Activated CD8-positive, alpha-beta memory T cell treated with anti-CD3 and anti-CD28 coated beads for 48 hours (primary cell): Measurements from ENCODE around the gene OTOA.
"Not testable (repeated sequence)": the region's sequence is repeated elsewhere in the genome, so short reads cannot be mapped to it uniquely, and the experiment has no call there.

Experiments
- DNase-seq, 3 experiments: peaks; one replicate each; pipeline ENCODE4 v3.0.0-alpha.2; 2020; ENCODE audit warnings: low read depth in 2 of 3, low spot score in 2 of 3

Gene OTOA

DNA sequence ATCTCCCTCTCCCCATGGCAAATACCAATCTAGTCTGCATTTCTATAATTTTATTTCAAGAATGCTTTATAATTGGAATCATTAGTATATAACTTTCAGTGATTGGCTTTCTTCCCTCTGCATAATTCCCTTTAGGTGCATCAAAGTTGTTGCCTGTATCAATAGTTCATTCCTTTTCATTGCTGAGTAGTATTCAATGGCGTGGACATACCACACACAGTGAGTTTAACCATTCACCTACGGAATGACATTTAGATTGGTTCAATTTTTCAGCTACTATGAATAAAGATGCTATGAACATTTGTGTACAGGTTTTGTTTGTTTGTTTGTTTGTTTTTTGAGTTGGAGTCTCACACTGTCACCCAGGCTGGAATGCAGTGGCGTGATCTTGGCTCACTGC lies 9.7 kb downstream of the OTOA start:
- no peak for DNase-seq

DNA sequence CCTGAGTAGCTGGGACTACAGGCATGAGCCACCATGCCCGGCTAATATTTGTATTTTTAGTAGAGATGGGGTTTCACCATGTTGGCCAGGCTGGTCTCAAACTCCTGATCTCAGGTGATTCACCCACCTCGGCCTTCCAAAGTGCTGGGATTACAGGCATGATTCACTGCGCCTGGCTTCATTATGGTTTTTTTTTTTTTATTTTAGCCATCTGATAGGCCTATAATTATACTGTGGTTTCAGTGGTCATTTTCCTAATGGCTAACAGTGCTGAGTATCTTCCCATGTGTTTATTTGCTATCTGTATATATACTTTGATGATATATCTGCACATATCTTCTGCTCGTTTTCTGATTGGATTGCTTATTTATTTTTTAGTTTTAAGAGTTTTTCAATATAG lies 10.7 kb downstream of the OTOA start:
- not testable (repeated sequence) for DNase-seq

DNA sequence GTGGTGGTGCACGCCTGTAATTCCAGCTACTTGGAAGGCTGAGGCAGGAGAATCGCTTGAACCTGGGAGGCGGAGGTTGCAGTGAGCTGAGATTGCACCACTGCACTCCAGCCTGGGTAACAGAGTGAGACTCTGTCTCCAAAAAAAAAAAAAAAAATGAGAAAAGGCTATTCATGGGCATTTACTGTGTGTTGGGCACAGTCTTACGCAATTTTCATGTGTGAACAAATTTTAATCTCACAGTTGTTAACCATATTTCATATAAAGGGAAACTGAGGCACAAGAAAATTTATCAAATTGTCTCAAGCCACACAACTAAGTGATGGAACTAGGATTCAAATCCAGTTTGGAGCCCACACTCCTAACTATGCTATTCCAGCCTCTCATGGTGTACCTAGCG lies 16.9 kb downstream of the OTOA start:
- not testable (repeated sequence) for DNase-seq

DNA sequence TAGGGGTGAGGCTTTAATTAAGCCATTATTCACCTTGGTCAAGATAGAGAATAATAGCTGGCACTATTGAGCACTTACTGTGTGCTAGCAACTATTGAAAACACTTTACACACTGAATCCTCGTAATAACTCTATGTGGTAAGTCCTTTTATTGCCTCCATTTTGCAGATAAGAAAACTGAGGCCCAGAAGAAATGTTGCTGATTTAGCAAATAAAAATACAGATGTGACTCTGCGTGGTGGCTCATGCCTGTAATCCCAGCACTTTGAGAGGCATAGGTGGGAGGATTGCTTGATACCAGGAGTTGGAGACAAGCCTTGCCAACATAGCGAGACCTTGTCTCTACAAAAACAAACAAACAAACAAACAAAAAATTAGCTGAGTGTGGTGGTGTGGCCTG lies 19.4 kb downstream of the OTOA start:
- DNase-seq: no peak

DNA sequence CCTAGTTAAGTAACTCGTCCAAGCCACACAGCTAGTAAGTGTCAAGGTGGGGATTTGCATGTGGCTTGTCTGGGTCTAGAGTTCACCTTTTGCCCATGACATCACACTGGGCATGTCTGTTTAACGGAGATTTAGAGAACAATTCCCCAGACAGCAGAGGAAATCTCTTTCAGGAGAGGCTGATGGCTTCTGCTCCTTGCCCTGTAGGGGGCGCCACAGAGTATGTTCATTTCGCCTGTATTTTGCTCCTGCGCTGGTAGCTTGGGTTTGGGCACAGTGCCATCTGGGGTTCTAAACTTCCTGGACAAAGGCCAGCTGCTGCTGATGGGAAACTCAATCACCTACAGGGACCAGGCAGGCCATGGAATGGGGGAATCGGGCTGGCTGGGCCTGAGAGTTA lies 20.4 kb downstream of the OTOA start:
- peak in 2 of 3 experiments; percentile 18 to 19 for DNase-seq

DNA sequence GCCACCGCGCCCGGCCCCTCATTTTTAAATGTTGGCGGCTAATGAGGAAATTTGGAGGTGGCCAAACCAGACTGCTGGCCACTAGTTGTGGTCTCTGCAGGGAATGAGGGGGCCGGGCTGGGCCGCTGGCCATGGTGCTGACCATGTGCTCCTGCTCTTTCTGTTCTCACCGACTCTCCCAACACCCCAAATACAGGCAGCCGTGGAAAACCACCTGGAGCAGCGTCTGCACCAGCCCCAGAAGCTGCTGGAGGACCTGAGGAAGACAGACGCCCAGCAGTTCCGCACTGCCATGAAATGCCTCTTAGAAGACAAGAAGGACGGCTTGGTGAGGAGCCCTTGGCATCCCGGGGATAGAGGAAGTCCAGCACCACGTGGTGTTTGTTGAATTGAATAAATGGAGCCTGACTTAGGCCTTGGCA lies 21.3 kb downstream of the OTOA start:
- DNase-seq: no peak

DNA sequence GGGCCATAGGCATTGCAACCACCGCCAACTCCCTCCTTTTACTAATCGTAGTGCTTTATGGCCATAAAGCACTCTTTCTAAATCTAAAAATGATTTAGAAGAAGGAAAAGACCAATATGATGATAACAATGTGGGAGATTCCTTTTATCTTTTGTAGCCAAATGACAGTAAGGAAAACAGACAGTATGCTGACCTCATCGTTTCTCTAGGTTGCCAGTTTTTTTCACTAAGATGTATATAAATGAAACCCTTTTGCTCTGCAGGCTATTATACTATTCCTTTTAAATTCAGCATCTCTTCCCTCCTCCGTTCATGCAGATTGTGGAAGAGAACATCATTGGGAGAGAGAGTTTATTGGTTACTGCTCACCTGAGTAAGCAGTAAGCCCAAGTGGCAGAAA lies 25.3 kb downstream of the OTOA start:
- no peak for DNase-seq

DNA sequence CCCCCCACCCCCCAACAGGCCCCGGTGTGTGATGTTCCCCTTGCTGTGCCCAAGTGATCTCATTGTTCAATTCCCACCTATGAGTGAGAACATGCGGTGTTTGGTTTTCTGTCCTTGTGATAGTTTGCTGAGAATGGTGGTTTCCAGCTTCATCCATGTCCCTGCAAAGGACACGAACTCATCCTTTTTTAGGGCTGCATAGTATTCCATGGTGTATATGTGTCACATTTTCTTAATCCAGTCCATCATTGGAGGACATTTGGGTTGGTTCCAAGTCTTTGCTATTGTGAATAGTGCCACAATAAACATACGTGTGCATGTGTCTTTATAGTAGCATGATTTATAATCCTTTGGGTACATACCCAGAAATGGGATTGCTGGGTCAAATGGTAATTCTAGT lies 27.2 kb downstream of the OTOA start:
- DNase-seq: not testable (repeated sequence)

DNA sequence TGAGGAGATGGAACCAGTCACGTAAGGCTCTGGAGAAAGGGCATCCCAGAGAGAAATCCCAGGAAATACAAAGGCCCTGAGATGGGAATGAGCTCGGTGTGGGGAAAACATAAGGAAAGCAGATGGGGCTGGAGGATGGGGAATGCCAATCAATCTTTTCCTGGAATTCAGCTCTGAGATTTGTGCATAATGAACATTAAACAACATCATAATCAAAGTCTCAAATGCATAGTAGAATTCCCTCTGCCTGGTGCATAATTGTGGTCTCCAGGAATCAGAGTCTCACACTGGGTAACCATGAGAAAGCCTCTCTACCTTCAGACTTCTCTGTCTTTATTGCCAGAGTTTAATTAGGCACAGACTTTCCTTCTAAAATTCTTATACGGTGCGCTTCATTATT lies 30.8 kb downstream of the OTOA start:
- DNase-seq: no peak

DNA sequence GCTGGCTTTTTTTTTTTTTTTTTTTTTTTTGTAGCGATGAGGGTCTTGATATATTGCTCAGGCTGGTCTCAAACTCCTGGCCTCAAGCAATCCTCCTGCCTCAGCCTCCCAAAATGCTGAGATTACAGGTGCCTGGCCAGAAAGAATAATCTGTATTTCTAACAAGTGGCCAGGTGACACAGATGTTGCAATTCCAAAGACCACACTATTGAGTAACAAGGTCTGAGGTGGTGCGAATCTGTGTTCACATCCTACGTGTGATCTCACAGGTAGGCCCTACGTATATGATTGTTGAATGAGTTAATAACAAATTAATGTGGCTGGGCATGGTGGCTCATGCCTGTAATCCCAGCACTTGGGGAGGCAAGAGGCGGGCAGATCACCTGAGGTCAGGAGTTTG lies 33.3 kb downstream of the OTOA start:
- DNase-seq: no peak

DNA sequence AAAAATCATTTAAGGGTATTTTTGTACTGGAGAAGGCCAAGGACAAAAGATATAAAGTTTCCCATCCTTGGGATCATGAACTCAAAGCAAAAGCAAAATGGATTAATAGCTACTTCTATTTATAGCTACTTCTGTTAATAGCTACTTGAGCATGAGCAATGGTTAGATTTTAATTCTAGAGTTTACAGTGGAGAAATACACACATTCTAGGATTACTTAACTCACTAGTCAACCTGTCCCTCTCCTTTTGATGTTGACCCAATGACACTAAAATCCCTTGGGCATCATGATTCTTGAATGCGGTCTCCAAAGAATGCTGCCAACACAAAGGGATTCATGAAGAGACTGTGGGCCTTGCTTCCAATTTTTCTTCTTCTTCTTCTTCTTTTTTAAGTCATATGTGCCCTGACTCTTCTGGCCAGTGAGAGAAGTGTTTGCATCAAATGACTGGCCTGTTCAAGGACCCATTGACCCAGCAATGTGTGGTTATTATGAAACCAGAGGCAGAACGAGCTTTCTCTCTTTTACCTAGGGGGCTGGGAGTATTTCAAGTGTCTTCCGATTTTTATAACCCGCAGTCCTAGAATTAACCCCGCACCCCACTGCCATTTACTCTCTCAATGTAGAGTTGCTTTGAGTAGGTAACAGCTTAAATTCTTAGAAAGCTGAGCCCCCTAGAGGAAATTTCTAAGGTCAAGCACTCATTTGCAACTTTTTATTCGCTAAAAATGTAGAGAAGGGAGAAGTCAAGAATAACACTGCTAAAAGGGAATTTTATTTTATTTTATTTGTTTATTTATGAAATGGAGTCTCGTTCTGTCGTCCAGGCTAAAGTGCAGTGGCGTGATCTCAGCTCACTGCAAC lies 34.6 kb downstream of the OTOA start:
- DNase-seq: no peak

DNA sequence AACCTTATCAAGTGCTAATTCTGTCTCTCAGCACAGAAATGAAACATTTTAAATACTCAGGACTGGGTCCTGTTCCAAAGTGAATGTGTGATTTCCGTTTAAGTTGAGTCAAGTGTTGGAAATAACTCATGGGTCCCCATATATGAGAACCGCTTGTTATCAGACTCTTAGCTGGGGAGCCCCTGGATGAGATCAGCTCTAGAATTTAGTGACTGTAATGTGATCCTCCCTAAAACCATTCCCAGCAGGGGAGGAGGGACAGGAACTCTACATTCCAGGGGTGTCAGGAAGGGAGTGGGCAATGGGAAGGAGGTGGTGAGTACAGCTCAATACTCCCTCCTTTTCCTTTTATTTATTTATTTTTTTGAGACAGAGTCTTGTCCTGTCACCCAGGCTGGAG lies 37.5 kb downstream of the OTOA start:
- no peak for DNase-seq

DNA sequence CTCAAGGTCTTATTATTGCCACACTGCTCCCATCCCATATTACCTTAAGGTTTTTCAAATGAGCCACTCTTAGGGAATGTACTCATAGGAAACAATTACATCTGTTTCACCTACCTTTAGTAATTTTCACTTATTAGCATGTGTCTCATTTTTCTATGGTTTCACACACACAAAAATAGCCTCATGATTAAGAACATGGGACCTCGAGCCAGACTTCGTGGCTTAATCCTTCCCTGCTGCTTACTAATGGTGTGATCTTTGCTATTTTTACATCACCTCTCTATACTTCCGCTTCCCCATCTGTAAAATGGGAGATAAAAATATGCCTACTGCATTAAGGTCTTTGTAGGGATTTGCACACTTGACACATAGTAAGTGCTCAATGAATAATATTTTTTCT lies 38.5 kb downstream of the OTOA start:
- DNase-seq: no peak

DNA sequence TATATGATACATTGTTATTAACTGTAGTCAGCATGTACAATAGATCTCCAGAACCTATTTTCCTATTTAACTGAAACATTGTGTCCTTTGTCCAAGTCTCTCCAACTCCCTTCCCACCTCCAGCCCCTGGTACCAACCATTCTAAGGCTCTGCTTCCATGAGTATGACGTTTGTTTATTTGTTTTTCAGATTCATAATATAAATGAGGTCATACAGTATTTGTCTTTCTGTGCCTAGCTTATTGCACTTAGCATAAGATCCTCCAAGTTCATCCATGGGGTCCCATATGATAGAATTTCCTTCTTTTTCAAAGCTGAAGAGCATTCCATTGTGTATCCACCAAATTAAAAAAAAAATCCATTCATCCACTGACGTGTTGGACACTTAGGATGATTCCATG lies 39.4 kb downstream of the OTOA start:
- no peak for DNase-seq

DNA sequence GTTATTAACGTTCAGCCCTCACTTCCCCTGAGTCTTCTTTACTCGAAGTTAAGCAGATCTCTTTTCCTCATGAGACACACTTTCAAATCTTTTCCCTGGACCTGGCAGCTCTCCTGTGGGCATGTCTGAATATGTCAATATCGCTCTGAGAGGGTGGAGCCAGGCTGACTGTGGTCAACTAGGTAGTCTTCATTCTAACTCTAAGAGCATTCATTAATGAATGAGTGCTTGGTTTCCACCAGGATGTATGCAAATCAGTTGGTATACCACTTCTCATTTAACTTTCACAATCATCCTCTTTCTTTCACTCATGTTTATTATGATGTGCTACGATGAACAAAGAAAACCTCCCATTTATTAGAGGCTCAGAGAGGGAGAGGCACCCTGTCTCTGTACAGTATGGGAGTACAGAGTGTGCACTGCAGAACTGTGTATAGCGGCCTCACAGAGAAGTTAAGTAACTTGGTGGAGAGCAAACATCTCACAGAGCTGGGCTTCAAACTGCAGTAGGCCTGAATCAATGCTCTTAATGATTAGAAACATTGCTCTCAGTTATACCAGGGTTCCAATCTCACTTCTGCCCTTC lies 39.9 kb downstream of the OTOA start:
- no peak for DNase-seq

DNA sequence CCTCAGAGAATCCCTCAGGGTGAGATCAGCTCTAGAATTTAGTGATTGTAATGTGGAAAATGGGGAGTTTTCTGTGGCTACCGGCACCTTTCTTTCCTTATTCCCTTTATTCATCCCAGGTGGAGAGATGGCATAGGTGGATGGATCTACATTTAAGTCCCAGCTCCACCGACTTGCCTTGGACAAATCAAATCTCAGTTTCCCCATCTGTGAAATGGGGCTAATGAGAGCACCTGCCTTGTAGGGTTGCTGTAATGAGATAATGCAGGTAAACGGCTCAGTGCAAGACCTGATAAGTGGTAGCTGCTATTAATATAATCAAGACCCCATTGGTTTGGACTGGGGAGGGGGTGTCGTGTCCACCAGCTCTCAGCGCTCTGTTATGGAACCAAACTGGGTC lies 40.5 kb downstream of the OTOA start:
- no peak for DNase-seq

DNA sequence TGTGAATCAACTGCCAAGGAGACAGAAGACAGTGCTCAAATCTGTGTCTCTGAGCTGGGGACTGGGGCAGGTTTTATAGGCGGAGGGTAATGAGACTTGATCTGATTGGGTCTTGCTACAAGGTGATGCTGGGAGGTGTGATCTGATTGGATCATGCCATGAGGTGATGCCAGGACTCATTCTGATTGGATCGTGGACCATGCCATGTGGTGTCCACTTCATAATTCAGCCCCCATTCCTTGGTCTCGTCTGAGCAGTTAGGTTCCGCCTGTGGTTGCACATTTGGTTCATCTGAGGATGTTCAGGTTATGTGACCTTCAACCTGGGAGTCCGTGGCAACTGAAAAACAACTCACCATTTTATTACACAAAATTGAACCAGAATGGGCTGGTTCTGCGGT lies 41.0 kb downstream of the OTOA start:
- DNase-seq: no peak

DNA sequence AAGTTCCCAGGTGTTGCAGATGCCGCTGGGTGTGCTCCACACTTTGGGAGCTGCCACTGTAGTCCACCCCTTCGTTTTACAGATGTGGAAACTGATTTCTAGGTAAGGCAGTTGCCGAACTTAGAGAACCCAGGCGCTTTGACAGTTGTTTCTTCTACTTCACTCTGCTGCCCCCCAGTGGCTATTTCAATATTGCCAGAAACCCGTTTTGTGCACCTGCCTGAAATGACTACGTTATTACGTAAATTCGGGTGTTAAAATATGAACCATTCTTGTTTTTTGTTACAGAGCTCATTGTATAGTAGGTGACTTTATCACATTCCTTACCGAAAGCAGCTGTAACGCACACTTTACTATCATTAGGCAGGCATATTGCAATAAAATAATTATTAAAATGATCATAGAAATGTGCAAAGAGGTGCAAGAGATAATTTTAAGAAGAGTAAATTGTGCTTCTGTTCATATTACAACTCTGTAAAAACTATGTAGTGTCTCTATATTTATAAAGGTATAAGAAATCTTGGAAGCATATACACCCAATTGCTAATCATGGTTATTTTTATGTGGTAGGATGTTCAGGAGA lies 44.9 kb downstream of the OTOA start:
- peak; percentile 40 to 85 (median 69) for DNase-seq

DNA sequence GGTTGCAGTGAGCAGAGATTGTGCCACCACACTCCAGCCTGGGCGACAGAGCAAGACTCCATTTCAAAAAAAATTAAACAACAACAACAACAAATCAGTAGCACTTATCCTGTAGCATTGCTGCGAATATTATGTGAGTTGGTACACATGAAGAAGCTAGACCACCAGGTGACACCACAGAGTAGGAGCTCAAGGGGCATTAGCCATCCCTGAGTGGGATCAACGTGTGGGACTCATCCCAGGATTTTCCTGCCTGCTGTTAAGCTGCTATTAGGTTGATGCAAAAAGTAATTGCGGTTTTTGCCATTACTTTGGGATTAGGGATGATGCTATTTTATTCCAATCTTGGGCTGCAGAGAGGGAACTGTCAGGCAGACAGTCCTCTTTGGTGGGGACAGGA lies 47.2 kb downstream of the OTOA start:
- DNase-seq: no peak

DNA sequence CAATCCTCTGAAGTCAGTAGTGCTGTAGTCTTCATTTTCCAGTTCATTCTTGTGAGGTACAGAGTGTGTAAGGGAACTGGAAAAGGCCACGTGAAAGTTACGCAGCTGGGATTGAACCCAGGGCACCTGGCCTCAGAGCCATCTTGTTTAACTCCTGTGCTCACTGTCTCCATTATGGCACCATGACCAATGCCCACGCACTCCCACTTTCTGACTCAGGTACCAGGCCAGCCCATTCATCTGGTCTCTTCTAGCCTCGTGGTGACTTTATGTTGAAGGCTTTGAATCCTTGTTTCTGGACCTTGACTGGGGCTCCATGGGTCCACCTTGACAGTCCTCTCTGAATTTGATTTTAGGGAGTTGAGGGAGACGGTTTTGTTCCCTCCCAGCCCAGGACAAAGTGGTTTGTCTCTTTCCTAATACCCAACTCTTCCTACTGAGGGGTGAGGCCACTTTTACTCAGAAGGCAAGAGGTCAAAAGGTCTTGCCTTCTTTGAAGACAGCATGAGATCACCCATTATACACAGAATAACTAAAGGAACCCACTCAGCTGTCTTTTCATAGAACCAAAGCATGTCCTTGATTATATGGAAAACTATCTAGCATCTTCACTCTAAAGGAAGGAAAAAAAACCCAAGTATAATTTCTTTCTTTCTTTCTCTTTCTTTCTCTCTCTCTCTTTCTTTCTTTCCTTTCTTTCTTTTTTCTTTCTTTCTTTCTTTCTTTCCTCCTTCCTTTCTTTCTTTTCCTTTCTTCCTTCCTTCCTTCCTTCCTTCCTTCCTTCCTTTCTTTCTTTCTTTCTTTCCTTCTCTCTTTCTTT lies 50.0 kb downstream of the OTOA start:
- no peak for DNase-seq

DNA sequence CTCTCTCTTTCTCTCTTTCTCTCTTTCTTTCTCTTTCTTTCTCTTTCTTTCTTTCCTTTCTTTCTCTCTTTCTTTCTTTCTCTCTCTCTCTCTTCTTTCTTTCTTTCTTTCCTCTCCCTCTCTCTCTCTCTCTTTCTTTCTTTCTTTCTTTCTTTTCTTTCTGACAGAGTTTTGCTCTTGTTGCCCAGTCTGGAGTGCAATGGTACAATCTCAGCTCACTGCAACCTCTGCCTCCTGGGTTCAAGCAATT lies 50.5 kb downstream of the OTOA start:
- DNase-seq: not testable (repeated sequence)

DNA sequence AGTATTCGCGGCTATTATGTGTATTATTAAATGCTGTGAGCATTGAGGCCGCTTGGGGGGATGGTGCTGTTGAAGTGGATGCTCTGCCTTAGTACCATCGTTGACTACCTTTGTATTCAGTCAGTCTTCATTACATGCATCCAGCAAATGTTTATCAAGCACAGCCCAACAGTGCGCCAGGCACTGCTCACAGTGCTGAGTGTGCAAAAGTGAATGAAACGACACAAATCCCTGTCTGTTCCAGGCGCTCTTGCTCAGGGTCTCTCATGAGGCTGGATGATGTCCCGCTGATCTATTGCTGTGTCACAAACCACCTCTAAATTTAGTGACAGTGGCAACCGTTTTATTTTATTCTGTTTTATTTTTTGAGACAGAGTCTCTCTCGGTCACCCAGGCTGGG lies 53.8 kb downstream of the OTOA start:
- DNase-seq: no peak
